GM19035 (cell line): ENCODE results near the gene ZDHHC18.
A peak's percentile ranks its signal among the peaks of the same experiment; 100 is the strongest.
"Not testable (repeated sequence)": the region's sequence is repeated elsewhere in the genome, so short reads cannot be mapped to it uniquely, and the experiment has no call there.

Source experiments
- ATAC-seq: cut with Tn5 transposase; IDR thresholded peaks from one replicate; pipeline ENCODE4 v1.9.1; 2021; ENCODE audit not compliant: unreplicated experiment

The ZDHHC18 gene

GRCh38 chr1:26857473-26858060 lies 31.1 kb downstream of the ZDHHC18 start:
- ATAC-seq: no peak

GRCh38 chr1:26858160-26858559 lies 31.7 kb downstream of the ZDHHC18 start:
- no peak for ATAC-seq

GRCh38 chr1:26858891-26859640 lies 32.6 kb downstream of the ZDHHC18 start:
- ATAC-seq: no peak

- no peak for ATAC-seq
Observed at GRCh38 chr1:26861286-26861701, 34.8 kb downstream of the ZDHHC18 start.

- no peak for ATAC-seq
Observed at GRCh38 chr1:26861889-26862378, 35.4 kb downstream of the ZDHHC18 start.

- ATAC-seq: no peak
Observed at GRCh38 chr1:26862781-26863684, 36.5 kb downstream of the ZDHHC18 start, which contains the start of gene SFN. TSS of gene SFN (plus strand) at chr1:26863149. CDS start at chr1:26863213, 64 bp downstream.

GRCh38 chr1:26863685-26864077 lies 37.2 kb downstream of the ZDHHC18 start:
- ATAC-seq: no peak

GRCh38 chr1:26864610-26865480 lies 38.4 kb downstream of the ZDHHC18 start:
- ATAC-seq: peak; percentile 89

GRCh38 chr1:26873097-26873496 lies 46.6 kb downstream of the ZDHHC18 start:
- not testable (repeated sequence) for ATAC-seq

GRCh38 chr1:26874896-26875295 lies 48.4 kb downstream of the ZDHHC18 start:
- no peak for ATAC-seq

GRCh38 chr1:26877326-26877725 lies 50.8 kb downstream of the ZDHHC18 start:
- ATAC-seq: no peak

GRCh38 chr1:26879793-26880192 lies 53.3 kb downstream of the ZDHHC18 start:
- no peak for ATAC-seq

- ATAC-seq: not testable (repeated sequence)
Observed at GRCh38 chr1:26881611-26882010, 55.1 kb downstream of the ZDHHC18 start.

- ATAC-seq: no peak
Observed at GRCh38 chr1:26882696-26883463, 56.4 kb downstream of the ZDHHC18 start.

GRCh38 chr1:26887125-26887524 lies 60.6 kb downstream of the ZDHHC18 start:
- no peak for ATAC-seq

- ATAC-seq: no peak
Observed at GRCh38 chr1:26888231-26888630, 61.7 kb downstream of the ZDHHC18 start.

- ATAC-seq: peak; percentile 89
Observed at GRCh38 chr1:26889551-26890466, 63.3 kb downstream of the ZDHHC18 start, which contains the start of gene GPN2. TSS of gene GPN2 (minus strand) at chr1:26890283. CDS start at chr1:26890096, 187 bp downstream.

- peak; percentile 10 for ATAC-seq
Observed at GRCh38 chr1:26890467-26890796, 63.9 kb downstream of the ZDHHC18 start.

- no peak for ATAC-seq
Observed at GRCh38 chr1:26894263-26894662, 67.8 kb downstream of the ZDHHC18 start.
